Smooth muscle cell of the brain vasculature (primary cell): ENCODE data around the gene PPP4R3A.
"Not testable (repeated sequence)": the region's sequence is repeated elsewhere in the genome, so short reads cannot be mapped to it uniquely, and the experiment has no call there.

ENCODE experiments used
- DNase-seq: peaks from one replicate; pipeline ENCODE4 v3.0.0-alpha.2; 2012; ENCODE audit warnings: low read depth, low spot score

The PPP4R3A gene

GRCh38 chr14:91438845-91439244, 71.3 kb downstream of the PPP4R3A start:
- DNase-seq = no peak

- not testable (repeated sequence) for DNase-seq
Measured at GRCh38 chr14:91436266-91436665, 73.8 kb downstream of the PPP4R3A start.

- DNase-seq = no peak
Measured at GRCh38 chr14:91429385-91429784, 80.7 kb downstream of the PPP4R3A start.

GRCh38 chr14:91428931-91429330, 81.2 kb downstream of the PPP4R3A start:
- not testable (repeated sequence) for DNase-seq

- not testable (repeated sequence) for DNase-seq
Measured at GRCh38 chr14:91425531-91425944, 84.6 kb downstream of the PPP4R3A start.

- no peak for DNase-seq
Measured at GRCh38 chr14:91424813-91425530, 85.1 kb downstream of the PPP4R3A start.

- DNase-seq = no peak
Measured at GRCh38 chr14:91420686-91421085, 89.4 kb downstream of the PPP4R3A start.

GRCh38 chr14:91419451-91419850, 90.7 kb downstream of the PPP4R3A start:
- no peak for DNase-seq

GRCh38 chr14:91419044-91419397, 91.1 kb downstream of the PPP4R3A start:
- no peak for DNase-seq

- DNase-seq = no peak
Measured at GRCh38 chr14:91418387-91419043, 91.6 kb downstream of the PPP4R3A start.

GRCh38 chr14:91417983-91418386, 92.1 kb downstream of the PPP4R3A start:
- no peak for DNase-seq

- no peak for DNase-seq
Measured at GRCh38 chr14:91417120-91417982, 92.8 kb downstream of the PPP4R3A start, which contains the start of gene CCDC88C. TSS of gene CCDC88C (minus strand) at chr14:91417820. CDS start at chr14:91417690, 130 bp downstream.

GRCh38 chr14:91416744-91417119, 93.4 kb downstream of the PPP4R3A start:
- DNase-seq = no peak

- DNase-seq = no peak
Measured at GRCh38 chr14:91415794-91416743, 94.0 kb downstream of the PPP4R3A start.

GRCh38 chr14:91414475-91414833, 95.7 kb downstream of the PPP4R3A start:
- no peak for DNase-seq

GRCh38 chr14:91413547-91414474, 96.3 kb downstream of the PPP4R3A start:
- no peak for DNase-seq

- no peak for DNase-seq
Measured at GRCh38 chr14:91412939-91413338, 97.2 kb downstream of the PPP4R3A start.

- DNase-seq = no peak
Measured at GRCh38 chr14:91410771-91411536, 99.2 kb downstream of the PPP4R3A start.
